ENCODE data around the gene TAX1BP3. TPM values are rescaled to one million over a fixed set of nuclear protein-coding genes. Genes with fewer than 3 reads are reported as not detected.

TAX1BP3 gene
- total and polyA plus RNA-seq, 4 donors: 11.9 to 27.7 (median 20.0) TPM

GRCh38 chr17:3635474-3636153, 32.8 kb downstream of the TAX1BP3 start:
- Histone ChIP-seq H3K36me3 (ENCODE audit: control insufficient read depth in 4 of 4, insufficient read depth in 3 of 4, low read depth in 1 of 4, low read length in 3 of 4) (peaks cover 0 to 10% (median 3%) of the 10 kb centered on the region in 4 donors), H3K27me3 (ENCODE audit: control insufficient read depth in 4 of 4, insufficient read depth in 4 of 4, low read length in 3 of 4) (no peaks in the 10 kb centered on the region), H3K4me3 (ENCODE audit: low read depth in 1 of 3, low read length in 3 of 3) (peak overlapping the region; percentile 81 to 95 (median 88)), H3K9ac (ENCODE audit: low read depth in 1 of 2, low read length in 2 of 2) (peak overlapping the region in 1 of 2 donors; percentile 80), H3K4me1 (ENCODE audit: control insufficient read depth in 4 of 4, insufficient read depth in 4 of 4, low read length in 3 of 4) (peaks cover 6 to 22% (median 15%) of the 10 kb centered on the region in 4 donors), H3K9me3 (ENCODE audit: control insufficient read depth in 4 of 4, low read length in 3 of 4) (no peaks in the 10 kb centered on the region), H3K27ac (ENCODE audit: low read depth in 1 of 2, low read length in 2 of 2) (peak overlapping the region; percentile 95 to 97)
- WGBS: 8% methylated on average over 38 of the region's 38 CpGs
- peak; percentile 50 for DNase-seq (ENCODE audit: low spot score)
- TF ChIP-seq YY1 (IDR thresholded peaks at IDR 0.05) (no peak), MAX (IDR thresholded peaks at IDR 0.05) (no peak), FOXA1 (IDR thresholded peaks at IDR 0.05) (no peak), HNF4A (conservative IDR thresholded peaks at IDR 0.05) (peak; percentile 93 to 96), ATF3 (IDR thresholded peaks at IDR 0.05) (no peak), CTCF (IDR thresholded peaks at IDR 0.05; ENCODE audit: low read depth, low read length, missing input control) (no peak), HNF4G (IDR thresholded peaks at IDR 0.05) (peak; percentile 87), REST (IDR thresholded peaks at IDR 0.05) (peak; percentile 18), JUND (IDR thresholded peaks at IDR 0.05) (peak in 1 of 2 donors; percentile 58), RAD21 (IDR thresholded peaks at IDR 0.05) (peak in 1 of 2 donors; percentile 14), RXRA (IDR thresholded peaks at IDR 0.05) (peak; percentile 86 to 88), TAF1 (conservative IDR thresholded peaks at IDR 0.05) (no peak), FOXA2 (IDR thresholded peaks at IDR 0.05) (no peak), ZBTB33 (IDR thresholded peaks at IDR 0.05) (no peak), SP1 (IDR thresholded peaks at IDR 0.05) (peak; percentile 84), GABPA (IDR thresholded peaks at IDR 0.05 in 1 of 2, conservative IDR thresholded peaks at IDR 0.05 in 1 of 2) (peak in 1 of 2 donors; percentile 64), NR2F2 (IDR thresholded peaks at IDR 0.05) (peak; percentile 37), EGR1 (IDR thresholded peaks at IDR 0.05; ENCODE audit: low read depth in 2 of 2) (peak in 1 of 2 donors; percentile 57)

Data from liver (tissue), 9 donors.